Fibroblast of upper back skin (primary cell): ENCODE measurements around the gene DENND11.
"Not testable (repeated sequence)": the region's sequence is repeated elsewhere in the genome, so short reads cannot be mapped to it uniquely, and the experiment has no call there.

Experiments
- DNase-seq: peaks from one replicate; pipeline ENCODE4 v3.0.0-alpha.2; 2013

DENND11 gene

GRCh38 chr7:141706239-141707064 lies 4.5 kb upstream of the DENND11 start:
- no peak for DNase-seq

GRCh38 chr7:141704741-141705140 lies 2.8 kb upstream of the DENND11 start:
- peak; percentile 16 for DNase-seq

GRCh38 chr7:141704112-141704511 lies 2.1 kb upstream of the DENND11 start:
- no peak for DNase-seq

- no peak for DNase-seq
Measured at GRCh38 chr7:141702892-141703291, 926 bp upstream of the DENND11 start.

- no peak for DNase-seq
Measured at GRCh38 chr7:141701489-141702046, 398 bp downstream of the DENND11 start.

GRCh38 chr7:141700848-141701371 lies 1.1 kb downstream of the DENND11 start:
- DNase-seq, result no peak

- DNase-seq, result no peak
Measured at GRCh38 chr7:141700296-141700847, 1.6 kb downstream of the DENND11 start.

- no peak for DNase-seq
Measured at GRCh38 chr7:141699860-141700259, 2.1 kb downstream of the DENND11 start.

GRCh38 chr7:141698247-141699015 lies 3.5 kb downstream of the DENND11 start:
- no peak for DNase-seq

- peak; percentile 67 for DNase-seq
Measured at GRCh38 chr7:141697211-141697871, 4.6 kb downstream of the DENND11 start.

GRCh38 chr7:141696348-141696747 lies 5.6 kb downstream of the DENND11 start:
- no peak for DNase-seq

GRCh38 chr7:141695803-141696289 lies 6.1 kb downstream of the DENND11 start:
- DNase-seq, result no peak

- no peak for DNase-seq
Measured at GRCh38 chr7:141693082-141693481, 8.9 kb downstream of the DENND11 start.

GRCh38 chr7:141691961-141692360 lies 10.0 kb downstream of the DENND11 start:
- DNase-seq, result no peak

GRCh38 chr7:141691540-141691939 lies 10.4 kb downstream of the DENND11 start:
- DNase-seq, result no peak

GRCh38 chr7:141689072-141689825 lies 12.7 kb downstream of the DENND11 start:
- DNase-seq, result not testable (repeated sequence)

GRCh38 chr7:141688043-141688442 lies 13.9 kb downstream of the DENND11 start:
- DNase-seq, result no peak

GRCh38 chr7:141686670-141687069 lies 15.3 kb downstream of the DENND11 start:
- DNase-seq, result no peak

- no peak for DNase-seq
Measured at GRCh38 chr7:141686074-141686473, 15.9 kb downstream of the DENND11 start.

- DNase-seq, result no peak
Measured at GRCh38 chr7:141685285-141686023, 16.5 kb downstream of the DENND11 start.

GRCh38 chr7:141679014-141679413 lies 23.0 kb downstream of the DENND11 start:
- no peak for DNase-seq
